ENCODE results near the gene IKZF3.

Gene IKZF3

GRCh38 chr17:39787041-39787440 is 77.1 kb downstream of the IKZF3 start:
- no peak for TF ChIP-seq CTCF (conservative IDR thresholded peaks at IDR 0.05)
- peak overlapping the region; percentile 42 for H3K27ac ChIP-seq

- 0 out of 2 replicates have a peak overlapping the region, but pooled peaks have one; percentile 20 for H3K27ac ChIP-seq
- no peak for TF ChIP-seq CTCF (conservative IDR thresholded peaks at IDR 0.05)
These were observed 81.1 kb downstream of the IKZF3 start for GRCh38 chr17:39782980-39783379.

- peak overlapping the region; percentile 20 for H3K27ac ChIP-seq
- no peak for TF ChIP-seq CTCF (conservative IDR thresholded peaks at IDR 0.05)
These were observed 81.6 kb downstream of the IKZF3 start for GRCh38 chr17:39782481-39782880.

- H3K27ac ChIP-seq = peak overlapping the region; percentile 20
- TF ChIP-seq CTCF (conservative IDR thresholded peaks at IDR 0.05) = no peak
These were observed 82.3 kb downstream of the IKZF3 start for GRCh38 chr17:39781861-39782213.

- no peak overlapping the region for H3K27ac ChIP-seq
These were observed 82.9 kb downstream of the IKZF3 start for GRCh38 chr17:39781031-39781860.

GRCh38 chr17:39777534-39778365 is 86.4 kb downstream of the IKZF3 start:
- TF ChIP-seq CTCF (conservative IDR thresholded peaks at IDR 0.05) = no peak
- peak overlapping the region; percentile 43; the same call in 1 of the 2 replicates for H3K27ac ChIP-seq

More at GRCh38 chr17:39781031-39781860, 82.9 kb downstream of the IKZF3 start:
- no peak for TF ChIP-seq CTCF (conservative IDR thresholded peaks at IDR 0.05)

- TF ChIP-seq CTCF (conservative IDR thresholded peaks at IDR 0.05) = no peak
- H3K27ac ChIP-seq = peak overlapping the region; percentile 43
These were observed 87.9 kb downstream of the IKZF3 start for GRCh38 chr17:39776252-39776651.

Data from VCaP (cell line).